Activated CD8-positive, alpha-beta T cell treated with anti-CD3 and anti-CD28 coated beads for 36 hours (primary cell): Measurements from ENCODE around the gene ANKZF1. TPM values are rescaled to one million over a fixed set of nuclear protein-coding genes. Genes with fewer than 3 reads are reported as not detected.

Experiments used
- ATAC-seq: fragments of 200-7000 bp; cut with Tn5 transposase; one replicate; pipeline ENCODE4 v1.10.0; 2021; ENCODE audit warnings: mild to moderate bottlenecking, moderate library complexity
- CTCF ChIA-PET: fragments of 350-600 bp; sonication (Branson Sonifier 250); formaldehyde crosslinking; loops from one replicate; lab custom pipeline; 2021; ENCODE audit warnings: antibody characterized with exemption; lab: Charles Lee
- POLR2A ChIA-PET: fragments of 350-600 bp; sonication (Branson Sonifier 250); formaldehyde crosslinking; loops from one replicate; lab custom pipeline; 2021; ENCODE audit warnings: antibody characterized with exemption; lab: Charles Lee
- DNase-seq: peaks from one replicate; pipeline ENCODE4 v3.0.0-alpha.2; 2020
- H3K27ac Mint-ChIP-seq: one replicate; pipeline ENCODE4 v1.8.0; 2021; ENCODE audit warnings: mild to moderate bottlenecking, mixed read lengths
- H3K27me3 Mint-ChIP-seq: one replicate; pipeline ENCODE4 v1.8.0; 2021; ENCODE audit warnings: mixed read lengths
- H3K36me3 Mint-ChIP-seq: one replicate; pipeline ENCODE4 v1.8.0; 2021; ENCODE audit warnings: low read depth, mixed read lengths
- H3K4me1 Mint-ChIP-seq: one replicate; pipeline ENCODE4 v1.8.0; 2021; ENCODE audit warnings: low read depth, mixed read lengths
- H3K4me3 Mint-ChIP-seq: one replicate; pipeline ENCODE4 v1.8.0; 2021; ENCODE audit warnings: mild to moderate bottlenecking, moderate library complexity, mixed read lengths
- H3K9me3 Mint-ChIP-seq: one replicate; pipeline ENCODE4 v1.8.0; 2021; ENCODE audit warnings: mixed read lengths
- CTCF ChIP-seq: fragments of 200-600 bp; IDR thresholded peaks from one replicate; pipeline ENCODE4 v1.8.0; 2022; ENCODE audit warnings: antibody characterized with exemption, mild to moderate bottlenecking
- intact Hi-C: fragments of 100-400 bp; cut with micrococcal nuclease; formaldehyde crosslinking; loops from one replicate; pipeline ENCODE4 v1.10.0; 2022
- total RNA-seq, 2 experiments: library from RNA; stranded (reverse); gene quantifications; one replicate each; pipeline ENCODE4 v1.2.3, GENCODE V29; 2021

The ANKZF1 gene
- total RNA-seq, 2 experiments from 2014 or later = 216 to 217 TPM

DNA sequence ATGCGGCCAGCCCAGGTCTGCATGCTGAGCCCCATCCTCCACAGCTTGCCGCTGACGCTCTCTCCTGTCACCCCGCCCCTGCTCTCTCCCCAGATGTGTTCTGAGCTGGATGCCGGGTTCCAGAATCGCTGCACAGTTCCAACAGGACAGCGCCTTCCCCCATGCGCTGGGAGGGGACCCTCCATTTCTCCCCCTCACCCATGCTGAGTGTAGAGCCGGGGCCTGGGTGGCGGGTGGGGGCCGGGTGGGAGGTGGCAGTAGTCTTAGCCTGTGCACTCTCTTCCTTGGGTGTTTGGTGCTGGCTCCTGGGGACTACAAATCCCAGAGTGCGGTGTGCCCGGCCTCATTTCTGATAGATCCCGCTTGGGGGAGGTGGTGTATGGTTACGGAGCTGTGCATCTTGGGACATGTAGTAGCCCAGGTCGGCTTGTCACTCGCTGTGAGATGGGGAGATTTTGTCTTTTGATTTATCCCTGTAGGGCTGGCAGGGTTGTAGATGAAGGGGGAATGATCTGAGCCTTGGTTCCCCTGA, 56.4 kb downstream of the ANKZF1 start:
- H3K36me3 Mint-ChIP-seq = peaks cover 27% of the 10 kb centered on the region
- H3K27ac Mint-ChIP-seq = peak overlapping the region; percentile 52
- no peak overlapping the region for H3K4me3 Mint-ChIP-seq
- ChIA-PET CTCF (interaction anchor here (1.1 to 15.5 kb wide), 3 partner anchors 8 to 36 kb away, joined by 3 to 336 read pairs (median 7); no protein-coding TSS in a partner anchor), POLR2A (interaction anchor here (0.6 to 2.0 kb wide), 2 partner anchors 9 to 56 kb away, joined by 3 to 10 read pairs; partner anchors contain the start of genes ANKZF1 and ATG9A)
- H3K9me3 Mint-ChIP-seq = no peaks in the 10 kb centered on the region
- peaks cover 28% of the 10 kb centered on the region for H3K4me1 Mint-ChIP-seq
- no peak for DNase-seq
- no peak for ATAC-seq
- H3K27me3 Mint-ChIP-seq = no peaks in the 10 kb centered on the region
- TF ChIP-seq CTCF = no peak
- intact Hi-C loops = no loop called here

Other genes with a start within 250 kb of the ANKZF1 start
- not detected for gene FEV, start 244.6 kb upstream of the ANKZF1 start, total RNA-seq
- gene CRYBA2, start 236.4 kb upstream of the ANKZF1 start, total RNA-seq = not detected
- gene CFAP65, start 188.3 kb upstream of the ANKZF1 start, total RNA-seq = not detected
- not detected for gene IHH, start 168.9 kb upstream of the ANKZF1 start, total RNA-seq
- gene NHEJ1, start 69.0 kb upstream of the ANKZF1 start, total RNA-seq = 10 to 100 TPM; 22.4 to 26.3 TPM
- 1 to 10 TPM; 1.1 to 1.6 TPM for gene SLC23A3, start 59.8 kb upstream of the ANKZF1 start, total RNA-seq
- 10 to 100 TPM; 38.6 to 38.7 TPM for gene CNPPD1, start 52.9 kb upstream of the ANKZF1 start, total RNA-seq
- gene RETREG2, start 51.5 kb upstream of the ANKZF1 start, total RNA-seq = 10 to 100 TPM; 63.8 to 67.8 TPM
- gene ZFAND2B, start 23.0 kb upstream of the ANKZF1 start, total RNA-seq = 10 to 100 TPM; 31.3 to 33.3 TPM
- gene ABCB6, start 10.8 kb upstream of the ANKZF1 start, total RNA-seq = 10 to 100 TPM; 32.3 to 35.7 TPM
- 10 to 100 TPM; 54.8 to 58.7 TPM for gene ATG9A, start 170 bp upstream of the ANKZF1 start, total RNA-seq
- gene GLB1L, start 15.6 kb downstream of the ANKZF1 start, total RNA-seq = 1 to 10 TPM; 1.2 to 2.8 TPM
- gene STK16, start 15.7 kb downstream of the ANKZF1 start, total RNA-seq = 10 to 100 TPM; 34.4 to 35.4 TPM
- not detected for gene TUBA4B, start 23.4 kb downstream of the ANKZF1 start, total RNA-seq
- 100 to 1,000 TPM; 226 TPM for gene TUBA4A, start 24.1 kb downstream of the ANKZF1 start, total RNA-seq
- 10 to 100 TPM; 61.8 to 63.3 TPM for gene DNAJB2, start 49.6 kb downstream of the ANKZF1 start, total RNA-seq
- 1 to 10 TPM in 1 of 2 experiments, under 1 TPM in 1; 0.92 to 1.1 TPM for gene PTPRN, start 79.6 kb downstream of the ANKZF1 start, total RNA-seq
- not detected for gene RESP18, start 102.9 kb downstream of the ANKZF1 start, total RNA-seq
- 100 to 1,000 TPM; 112 to 113 TPM for gene DNPEP, start 158.1 kb downstream of the ANKZF1 start, total RNA-seq
- gene DES, start 188.6 kb downstream of the ANKZF1 start, total RNA-seq = not detected
- gene SPEG, start 205.0 kb downstream of the ANKZF1 start, total RNA-seq = 1 to 10 TPM; 2.1 to 2.3 TPM